H1 (cell line): ENCODE results near the gene BCAS1. TPM values are rescaled to one million over a fixed set of nuclear protein-coding genes. Genes with fewer than 3 reads are reported as not detected.

Experiments
- CTCF ChIA-PET: fragments of 300-600 bp; sonication (Branson Sonifier 250); formaldehyde crosslinking; loops from one replicate; lab custom pipeline; 2021; ENCODE audit not compliant: partially characterized antibody; lab: Charles Lee
- POLR2A ChIA-PET: fragments of 300-600 bp; sonication (Branson Sonifier 250); formaldehyde crosslinking; loops from one replicate; lab custom pipeline; 2021; ENCODE audit warnings: inconsistent platforms; ENCODE audit not compliant: partially characterized antibody; lab: Charles Lee
- DNase-seq, 2 experiments: peaks; one replicate each; pipeline versions ENCODE4 v3.0.0 to v3.0.0-alpha.2; 2010 to 2022; ENCODE audit warnings: low spot score in 2 of 2, low read depth in 1 of 2, mixed read lengths in 1 of 2
- FAIRE-seq: peaks from 2 replicates; lab custom pipeline; 2011; peaks lifted over from hg19 to GRCh38; lab: Jason Lieb, UNC
- H2AFZ ChIP-seq: 2 replicates; pipeline ENCODE4 v1.8.1; 2012; ENCODE audit warnings: low read length, inconsistent platforms
- H2AK5ac ChIP-seq: 2 replicates; pipeline ENCODE4 v1.6.1; 2013; ENCODE audit warnings: low read depth, low read length
- H2BK120ac ChIP-seq: replicated peaks from 2 replicates; pipeline ENCODE3; 2013; ENCODE audit warnings: low read depth, low read length, inconsistent platforms
- H2BK12ac ChIP-seq: 2 replicates; pipeline ENCODE4 v1.6.1; 2013; ENCODE audit warnings: low read depth, low read length
- H2BK15ac ChIP-seq: 2 replicates; pipeline ENCODE4 v1.6.1; 2013; ENCODE audit warnings: low read length
- H2BK20ac ChIP-seq: 2 replicates; pipeline ENCODE4 v1.6.1; 2013; ENCODE audit warnings: low read length
- H2BK5ac ChIP-seq: 2 replicates; pipeline ENCODE4 v1.6.1; 2013; ENCODE audit warnings: low read depth, low read length
- H3K14ac ChIP-seq: 2 replicates; pipeline ENCODE4 v1.6.1; 2013; ENCODE audit warnings: inconsistent platforms; ENCODE audit not compliant: insufficient read length
- H3K18ac ChIP-seq: 2 replicates; pipeline ENCODE4 v1.6.1; 2013; ENCODE audit warnings: low read length; ENCODE audit errors: extremely low read depth
- H3K23ac ChIP-seq: 2 replicates; pipeline ENCODE4 v1.6.1; 2013; ENCODE audit warnings: inconsistent platforms; ENCODE audit not compliant: insufficient read length
- H3K23me2 ChIP-seq: 2 replicates; pipeline ENCODE4 v1.6.1; 2013; ENCODE audit warnings: low read depth, low read length
- H3K27ac ChIP-seq: 2 replicates; pipeline ENCODE4 v1.6.1; 2011; ENCODE audit warnings: low read depth, low read length, inconsistent platforms
- H3K27me3 ChIP-seq, 4 experiments: replicated peaks in 1 of 4; 1 replicate in 1 of 4; 2 replicates in 3 of 4; pipeline versions ENCODE4 v1.6.1 to v1.8.1; 2011 to 2013; ENCODE audit warnings: low read length in 3 of 4, mild to moderate bottlenecking in 3 of 4, inconsistent platforms in 2 of 4, mixed read lengths in 2 of 4, moderate library complexity in 1 of 4; ENCODE audit not compliant: control insufficient read depth in 3 of 4, insufficient read depth in 3 of 4; ENCODE audit errors: extremely low read depth in 1 of 4
- H3K36me3 ChIP-seq, 4 experiments: 2 replicates each; pipeline versions ENCODE4 v1.6.1 to v1.8.1; 2011 to 2013; ENCODE audit warnings: mild to moderate bottlenecking in 4 of 4, low read length in 3 of 4, moderate library complexity in 2 of 4, control low read depth in 1 of 4, inconsistent platforms in 1 of 4; ENCODE audit not compliant: insufficient read depth in 4 of 4, control insufficient read depth in 2 of 4
- H3K4ac ChIP-seq: replicated peaks from 2 replicates; pipeline ENCODE3; 2013; ENCODE audit warnings: low read length, low read depth, mixed read lengths, inconsistent platforms; ENCODE audit not compliant: insufficient read length
- H3K4me1 ChIP-seq, 4 experiments: replicated peaks in 1 of 4; 1 replicate in 1 of 4; 2 replicates in 3 of 4; pipeline versions ENCODE4 v1.6.1 to v1.8.1; 2011 to 2013; ENCODE audit warnings: low read length in 3 of 4, inconsistent platforms in 2 of 4, mixed read lengths in 1 of 4; ENCODE audit not compliant: insufficient read depth in 4 of 4, control insufficient read depth in 3 of 4
- H3K4me2 ChIP-seq, 2 experiments: 2 replicates each; pipeline versions ENCODE4 v1.6.1 to v1.8.1; 2011 to 2013; ENCODE audit warnings: low read depth in 2 of 2, low read length in 2 of 2, control low read depth in 1 of 2, inconsistent platforms in 1 of 2, mild to moderate bottlenecking in 1 of 2; ENCODE audit not compliant: insufficient read depth in 1 of 2
- H3K4me3 ChIP-seq, 4 experiments: fragments of 200-600, 300-600 bp in 1 of 4; sonication (generic), shearing (Covaris generic), sonication (Bioruptor Twin) in 1 of 4; 2 replicates each; pipeline versions ENCODE4 v1.5.1 to v1.8.1; 2011 to 2016; ENCODE audit warnings: low read length in 4 of 4, low read depth in 3 of 4, control low read depth in 2 of 4, inconsistent platforms in 2 of 4, mild to moderate bottlenecking in 2 of 4, mixed read lengths in 1 of 4, moderate library complexity in 1 of 4; ENCODE audit not compliant: insufficient read depth in 2 of 4; ENCODE audit errors: extremely low read depth in 1 of 4
- H3K56ac ChIP-seq: replicated peaks from 2 replicates; pipeline ENCODE3; 2013; ENCODE audit warnings: low read depth, mild to moderate bottlenecking, mixed read lengths, low read length, inconsistent platforms; ENCODE audit not compliant: insufficient read length
- H3K79me1 ChIP-seq: 2 replicates; pipeline ENCODE4 v1.6.1; 2013; ENCODE audit warnings: low read depth, low read length, control low read depth
- H3K79me2 ChIP-seq, 2 experiments: 2 replicates each; pipeline versions ENCODE4 v1.6.1 to v1.8.1; 2012 to 2013; ENCODE audit warnings: low read length in 2 of 2, mild to moderate bottlenecking in 2 of 2, inconsistent platforms in 1 of 2; ENCODE audit not compliant: insufficient read depth in 2 of 2, control insufficient read depth in 1 of 2
- H3K9ac ChIP-seq, 4 experiments: replicated peaks in 1 of 4; 1 replicate in 1 of 4; 2 replicates in 3 of 4; pipeline versions ENCODE4 v1.6.1 to v1.8.1; 2011 to 2013; ENCODE audit warnings: low read depth in 3 of 4, low read length in 3 of 4, control low read depth in 2 of 4, mild to moderate bottlenecking in 2 of 4, moderate library complexity in 2 of 4, inconsistent platforms in 1 of 4; ENCODE audit errors: extremely low read depth in 1 of 4
- H3K9me3 ChIP-seq, 2 experiments: 2 replicates each; pipeline versions ENCODE4 v1.6.1 to v1.8.1; 2012 to 2013; ENCODE audit warnings: mild to moderate bottlenecking in 2 of 2, moderate library complexity in 2 of 2, control low read depth in 1 of 2, inconsistent platforms in 1 of 2, low read depth in 1 of 2, low read length in 1 of 2, mixed read lengths in 1 of 2; ENCODE audit not compliant: insufficient read depth in 2 of 2
- H4K20me1 ChIP-seq, 2 experiments: replicated peaks in 1 of 2; 2 replicates each; pipeline versions ENCODE3 to v1.8.1; 2011 to 2013; ENCODE audit warnings: inconsistent platforms in 2 of 2, low read length in 2 of 2, mild to moderate bottlenecking in 1 of 2; ENCODE audit not compliant: insufficient read depth in 2 of 2, control insufficient read depth in 1 of 2
- H4K5ac ChIP-seq: 2 replicates; pipeline ENCODE4 v1.6.1; 2013; ENCODE audit warnings: low read length, low read depth, mixed read lengths, inconsistent platforms; ENCODE audit not compliant: insufficient read length
- H4K8ac ChIP-seq: 2 replicates; pipeline ENCODE4 v1.8.0; 2013; ENCODE audit warnings: mild to moderate bottlenecking, moderate library complexity, low read length, inconsistent platforms; ENCODE audit not compliant: insufficient read depth; ENCODE audit errors: extremely low read depth
- H4K91ac ChIP-seq: replicated peaks from 2 replicates; pipeline ENCODE3; 2013; ENCODE audit warnings: low read length, mixed read lengths, inconsistent platforms; ENCODE audit not compliant: insufficient read length
- WGBS, 2 experiments: shearing (Covaris generic) in 1 of 2; methylation state at CpG; one replicate each; pipeline versions ENCODE4 v1.1.6 to v1.1.7; 2013 to 2015; ENCODE audit warnings: low lambda C conversion rate in 2 of 2, mixed read lengths in 2 of 2, inconsistent platforms in 1 of 2, low coverage in 1 of 2, missing lambda C conversion rate in 1 of 2; ENCODE audit not compliant: insufficient replicate concordance in 2 of 2, insufficient coverage in 1 of 2, insufficient read length in 1 of 2; ENCODE audit errors: extremely low coverage in 1 of 2, missing lambda C conversion rate in 1 of 2; 5-methylcytosine and 5-hydroxymethylcytosine counted together
- polyA plus RNA-seq, 7 experiments: library from polyadenylated mRNA; depleted of rRNA in 3 of 7; stranded (reverse) in 5 of 7; unstranded in 2 of 7; fragments of >200 nt in 5 of 7; fragments of 200-250 nt in 2 of 7; gene quantifications; 1 replicate in 5 of 7; 2 replicates in 1 of 7; 4 replicates in 1 of 7; pipeline versions ENCODE4 v1.2.1 to v1.2.3, GENCODE V29; 2011 to 2013; ENCODE audit warnings: missing spikeins in 2 of 7, mixed read lengths in 2 of 7
- total RNA-seq: library from RNA; stranded (reverse); fragmentation: NEBNext Ultra II Directional; extraction: Animal tissue kit (Norgen Biotek cat#: 25700); gene quantifications from 2 replicates; pipeline ENCODE4 v1.2.1, GENCODE V29; 2021

The BCAS1 gene
- total and polyA plus RNA-seq, 2 of the 8 experiments (the other 6 are each of a cell fraction or from before 2014, with no cell fraction given): 0.06 to 0.19 TPM

- no peak overlapping the region for H3K4me2 ChIP-seq
- H3K9me3 ChIP-seq: no peaks in the 10 kb centered on the region
- DNase-seq (no peak), FAIRE-seq (no peak)
- H3K56ac ChIP-seq: no peak overlapping the region
- no peak overlapping the region for H2BK20ac ChIP-seq
- H3K79me1 ChIP-seq: no peaks in the 10 kb centered on the region
- ChIA-PET CTCF (interaction anchor here (0.6 to 1.5 kb wide), 2 partner anchors 200 to 229 kb away, joined by 4 read pairs; no protein-coding TSS in a partner anchor), POLR2A (interaction anchor here (0.8 kb wide), 1 partner anchor 19 kb away, joined by 4 read pairs; no protein-coding TSS in a partner anchor)
- H3K4ac ChIP-seq: no peak overlapping the region
- no peaks in the 10 kb centered on the region for H4K20me1 ChIP-seq
- H3K79me2 ChIP-seq: no peaks in the 10 kb centered on the region
- H2BK120ac ChIP-seq: no peak overlapping the region
- H3K4me3 ChIP-seq: no peak overlapping the region
- H3K23ac ChIP-seq: no peak overlapping the region
- no peaks in the 10 kb centered on the region for H3K36me3 ChIP-seq
- H3K4me1 ChIP-seq: no peaks in the 10 kb centered on the region
- no peak overlapping the region for H3K14ac ChIP-seq
- no peak overlapping the region for H3K18ac ChIP-seq
- no peak overlapping the region for H2BK15ac ChIP-seq
- no peak overlapping the region for H4K8ac ChIP-seq
- no peak overlapping the region for H3K27ac ChIP-seq
- no peak overlapping the region for H2BK5ac ChIP-seq
- H2AK5ac ChIP-seq: no peak overlapping the region
- no peak overlapping the region for H2BK12ac ChIP-seq
- H2AFZ ChIP-seq: no peak overlapping the region
- no peak overlapping the region for H4K5ac ChIP-seq
- no peak overlapping the region for H4K91ac ChIP-seq
- H3K9ac ChIP-seq: no peak overlapping the region
- WGBS, 2 experiments: 98% methylated on average over 2 of the region's 2 CpGs; no CpG with 5 or more reads in 1 of the 2 experiments
- no peaks in the 10 kb centered on the region for H3K23me2 ChIP-seq
- no peaks in the 10 kb centered on the region for H3K27me3 ChIP-seq
Observed at GRCh38 chr20:53970232-53970631, 100.2 kb downstream of the BCAS1 start.
